RWPE2 (cell line): ENCODE results near the gene HDGFL2.

ENCODE experiments used
- ATAC-seq: fragments of 200-7000 bp; cut with Tn5 transposase; 3 replicates; pipeline ENCODE4 v1.9.1; 2021; ENCODE audit warnings: low read depth
- DNase-seq: peaks from one replicate; pipeline ENCODE4 v3.0.0-alpha.2; 2020; ENCODE audit warnings: low spot score
- H3K27ac ChIP-seq: fragments of 450-650 bp; 2 replicates; pipeline ENCODE4 v1.5.1; 2017; ENCODE audit warnings: mild to moderate bottlenecking; ENCODE audit not compliant: poor library complexity, severe bottlenecking
- H3K27me3 ChIP-seq: fragments of 250-450 bp; sonication (Bioruptor Pico); 2 replicates; pipeline ENCODE4 v1.5.1; 2021; ENCODE audit warnings: mild to moderate bottlenecking, moderate library complexity; ENCODE audit not compliant: insufficient read depth, poor library complexity, severe bottlenecking
- H3K36me3 ChIP-seq: fragments of 250-450 bp; sonication (Bioruptor Pico); 2 replicates; pipeline ENCODE4 v1.5.1; 2020; ENCODE audit warnings: low read depth, mild to moderate bottlenecking, moderate library complexity
- H3K4me1 ChIP-seq: fragments of 250-450 bp; sonication (Bioruptor Pico); 2 replicates; pipeline ENCODE4 v1.5.1; 2021; ENCODE audit warnings: mild to moderate bottlenecking, moderate library complexity; ENCODE audit not compliant: insufficient read depth, poor library complexity, severe bottlenecking
- H3K4me3 ChIP-seq: fragments of 250-450 bp; sonication (Bioruptor Pico); 2 replicates; pipeline ENCODE4 v1.5.1; 2021; ENCODE audit warnings: mild to moderate bottlenecking, moderate library complexity; ENCODE audit not compliant: severe bottlenecking
- H3K9me3 ChIP-seq: fragments of 250-450 bp; sonication (Bioruptor Pico); 2 replicates; pipeline ENCODE4 v1.5.1; 2021; ENCODE audit warnings: mild to moderate bottlenecking, moderate library complexity; ENCODE audit not compliant: severe bottlenecking
- CTCF ChIP-seq: fragments of 450-650 bp; IDR thresholded peaks from one replicate; pipeline ENCODE4 v1.5.1; 2017; ENCODE audit warnings: mild to moderate bottlenecking, moderate library complexity; ENCODE audit not compliant: poor library complexity, severe bottlenecking

HDGFL2 gene

GRCh38 chr19:4456843-4457653 is 15.0 kb upstream of the HDGFL2 start:
- Histone ChIP-seq H3K27ac (peak overlapping the region; percentile 79), H3K4me3 (peak overlapping the region; percentile 58), H3K36me3 (peaks cover 28% of the 10 kb centered on the region), H3K4me1 (peaks cover 12% of the 10 kb centered on the region), H3K9me3 (no peaks in the 10 kb centered on the region), H3K27me3 (no peaks in the 10 kb centered on the region)
- no peak for TF ChIP-seq CTCF
- DNase-seq (no peak), ATAC-seq (no peak)

- DNase-seq (peak; percentile 98), ATAC-seq (peak; percentile 73)
- peaks cover 12% of the 10 kb centered on the region for H3K4me1 ChIP-seq
- no peak for TF ChIP-seq CTCF
- no peaks in the 10 kb centered on the region for H3K9me3 ChIP-seq
- no peaks in the 10 kb centered on the region for H3K27me3 ChIP-seq
- peak within 1 kb of the TSS; percentile 79 for H3K27ac ChIP-seq
- H3K36me3 ChIP-seq: peaks cover 20% of the 10 kb centered on the region
- peak within 1 kb of the TSS; percentile 58 for H3K4me3 ChIP-seq
Measured at GRCh38 chr19:4457654-4458395, 14.3 kb upstream of the HDGFL2 start, which contains the start of gene UBXN6. UBXN6 (minus strand) TSS chr19:4457794; CDS start chr19:4457697, 97 bp downstream.

DNA sequence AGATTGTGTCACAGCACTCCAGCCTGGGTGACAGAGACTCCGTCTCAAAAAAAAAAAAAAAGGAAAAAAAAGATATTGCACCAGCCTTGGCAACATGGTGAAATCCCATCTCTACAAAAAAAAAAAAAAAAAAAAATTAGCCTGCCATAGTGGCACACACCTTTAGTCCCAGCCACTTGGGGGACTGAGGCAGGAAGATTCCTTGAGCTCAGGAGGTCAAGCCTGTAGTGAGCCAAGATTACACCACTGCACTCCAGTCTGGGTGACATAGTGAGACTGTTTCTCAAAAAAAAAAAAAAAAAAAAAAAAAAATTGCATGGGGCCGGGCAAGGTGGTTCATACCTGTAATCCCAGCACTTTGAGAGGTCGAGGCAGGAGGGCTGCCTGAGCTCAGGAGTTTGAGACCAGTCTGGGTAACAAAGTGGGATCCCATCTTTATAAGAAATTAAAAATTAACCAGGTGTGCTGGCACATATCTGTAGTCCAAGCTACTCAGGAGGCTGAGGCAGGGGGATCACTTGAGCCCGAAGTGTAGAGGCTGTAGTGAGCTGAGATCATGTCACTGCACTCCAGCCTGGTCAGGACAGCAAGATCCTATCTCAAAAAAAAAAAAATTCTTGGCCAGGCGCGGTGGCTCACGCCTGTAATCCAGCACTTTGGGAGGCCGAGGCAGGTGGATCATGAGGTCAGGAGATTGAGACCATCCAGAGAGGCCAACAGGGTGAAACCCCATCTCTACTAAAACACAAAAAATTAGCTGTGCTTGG is 7.1 kb upstream of the HDGFL2 start:
- no peaks in the 10 kb centered on the region for H3K36me3 ChIP-seq
- ATAC-seq (no peak), DNase-seq (no peak)
- no peaks in the 10 kb centered on the region for H3K27me3 ChIP-seq
- H3K9me3 ChIP-seq: no peaks in the 10 kb centered on the region
- no peaks in the 10 kb centered on the region for H3K4me1 ChIP-seq
- H3K4me3 ChIP-seq: no peak overlapping the region
- H3K27ac ChIP-seq: no peak overlapping the region
- no peak for TF ChIP-seq CTCF

- no peaks in the 10 kb centered on the region for H3K36me3 ChIP-seq
- DNase-seq: no peak
- no peak for TF ChIP-seq CTCF
- no peak overlapping the region for H3K4me3 ChIP-seq
- H3K27me3 ChIP-seq: no peaks in the 10 kb centered on the region
- H3K9me3 ChIP-seq: no peaks in the 10 kb centered on the region
- H3K4me1 ChIP-seq: no peaks in the 10 kb centered on the region
- ATAC-seq: no peak
- no peak overlapping the region for H3K27ac ChIP-seq
Measured at GRCh38 chr19:4467835-4468234, 4.3 kb upstream of the HDGFL2 start.
